HepG2 (cell line): ENCODE measurements around the gene ENTPD6. TPM values are rescaled to one million over a fixed set of nuclear protein-coding genes. Genes with fewer than 3 reads are reported as not detected.

Experiments
- ATAC-seq: fragments of 200-7000 bp; cut with Tn5 transposase; 3 replicates; pipeline ENCODE4 v1.9.1; 2020; ENCODE audit warnings: mild to moderate bottlenecking, moderate library complexity
- BruUV-seq: library from RNA; stranded (reverse); fragments of 400-500 nt; replicated peaks from 2 replicates; lab custom pipeline; 2021; lab: Mats Ljungman, UMichigan
- CTCF ChIA-PET: fragments of 300-600 bp; formaldehyde crosslinking; extraction: SDS; loops from one replicate; lab custom pipeline; 2021; ENCODE audit warnings: low total read pairs, inconsistent platforms, low intra/inter-chr PET ratio; lab: Yijun Ruan, JAX
- POLR2A ChIA-PET: fragments of 350-600 bp; sonication (Branson Sonifier 250); formaldehyde crosslinking; loops from one replicate; lab custom pipeline; 2020; ENCODE audit warnings: antibody characterized with exemption, inconsistent platforms; lab: Yijun Ruan, JAX
- DNase-seq: peaks from one replicate; pipeline ENCODE4 v3.0.0-alpha.2; 2015; ENCODE audit warnings: low spot score
- FAIRE-seq: peaks from 3 replicates; lab custom pipeline; 2011; peaks lifted over from hg19 to GRCh38; lab: Jason Lieb, UNC
- H2AFZ ChIP-seq: one replicate; pipeline ENCODE4 v1.6.1; 2011; ENCODE audit warnings: low read length, inconsistent platforms
- H3K27ac ChIP-seq: fragments of 300-600 bp; 3 replicates; pipeline ENCODE4 v1.8.0; 2011; ENCODE audit warnings: mixed run types, mild to moderate bottlenecking, mixed read lengths, low read length, inconsistent platforms; ENCODE audit not compliant: insufficient read depth; ENCODE audit errors: extremely low read length
- H3K27me3 ChIP-seq, 2 experiments: fragments of 200-600 bp in 1 of 2; 2 replicates in 1 of 2; 3 replicates in 1 of 2; pipeline versions ENCODE4 v1.6.0 to v1.8.0; 2011; ENCODE audit warnings: low read length in 2 of 2, mild to moderate bottlenecking in 2 of 2, moderate library complexity in 2 of 2, inconsistent platforms in 1 of 2; ENCODE audit not compliant: insufficient read depth in 2 of 2, control insufficient read depth in 1 of 2
- H3K36me3 ChIP-seq, 2 experiments: fragments of 200-600 bp in 1 of 2; replicated peaks in 1 of 2; 2 replicates in 1 of 2; 3 replicates in 1 of 2; pipeline versions ENCODE4 v1.5.1 to v1.8.0; 2011; ENCODE audit warnings: low read length in 2 of 2, inconsistent platforms in 1 of 2; ENCODE audit not compliant: insufficient read depth in 2 of 2, control insufficient read depth in 1 of 2
- H3K4me1 ChIP-seq: 2 replicates; pipeline ENCODE4 v1.5.1; 2012; ENCODE audit warnings: low read length, inconsistent platforms; ENCODE audit not compliant: insufficient read depth
- H3K4me2 ChIP-seq: 2 replicates; pipeline ENCODE4 v1.6.0; 2011; ENCODE audit warnings: low read depth, low read length, inconsistent platforms
- H3K4me3 ChIP-seq, 3 experiments: fragments of 200-600 bp in 1 of 3; sonication (generic), shearing (Covaris generic) in 1 of 3; replicated peaks in 1 of 3; 2 replicates each; pipeline ENCODE4 v1.5.1; 2011 to 2016; ENCODE audit warnings: low read length in 3 of 3, inconsistent platforms in 2 of 3, low read depth in 2 of 3, mild to moderate bottlenecking in 2 of 3, control low read depth in 1 of 3, mixed read lengths in 1 of 3; ENCODE audit not compliant: insufficient read depth in 1 of 3
- H3K79me2 ChIP-seq: one replicate; pipeline ENCODE4 v1.6.1; 2011; ENCODE audit warnings: low read length, inconsistent platforms; ENCODE audit not compliant: insufficient read depth
- H3K9ac ChIP-seq: 2 replicates; pipeline ENCODE4 v1.6.0; 2011; ENCODE audit warnings: mild to moderate bottlenecking, low read depth, low read length, inconsistent platforms; ENCODE audit not compliant: insufficient read depth
- H3K9me3 ChIP-seq: 2 replicates; pipeline ENCODE4 v1.5.1; 2012; ENCODE audit warnings: mild to moderate bottlenecking, low read length
- H4K20me1 ChIP-seq: 2 replicates; pipeline ENCODE4 v1.6.0; 2011; ENCODE audit warnings: inconsistent platforms, mild to moderate bottlenecking, low read length, moderate library complexity; ENCODE audit not compliant: insufficient read depth
- CEBPB ChIP-seq: IDR thresholded peaks from 2 replicates; pipeline ENCODE4 v1.6.1; 2011; ENCODE audit warnings: low read depth, low read length, improper control_type of control experiment, borderline replicate concordance
- CHD2 ChIP-seq: IDR thresholded peaks from 2 replicates; pipeline ENCODE4 v1.6.1; 2011; ENCODE audit warnings: low read depth, low read length, improper control_type of control experiment
- CREBL2 ChIP-seq: sonication (generic); formaldehyde crosslinking; IDR thresholded peaks from 2 replicates; pipeline ENCODE4 v1.8.1; 2023; ENCODE audit warnings: missing genetic modification reagents, mild to moderate bottlenecking, borderline replicate concordance
- DR1 ChIP-seq: sonication (generic); formaldehyde crosslinking; IDR thresholded peaks from 2 replicates; pipeline ENCODE4 v1.8.0; 2021; ENCODE audit warnings: mild to moderate bottlenecking, missing genetic modification reagents, inconsistent platforms
- FLYWCH1 ChIP-seq: sonication (generic); formaldehyde crosslinking; IDR thresholded peaks from 2 replicates; pipeline ENCODE4 v1.8.1; 2023; ENCODE audit warnings: mild to moderate bottlenecking, missing genetic modification reagents
- MLX ChIP-seq: IDR thresholded peaks from 2 replicates; pipeline ENCODE4 v1.6.1; 2016
- MNT ChIP-seq: fragments of 450-650 bp; IDR thresholded peaks from 2 replicates; pipeline ENCODE4 v1.6.1; 2016
- NFYB ChIP-seq: sonication (generic); formaldehyde crosslinking; IDR thresholded peaks from 2 replicates; pipeline ENCODE4 v1.4.0; 2020; ENCODE audit warnings: missing genetic modification reagents
- PAF1 ChIP-seq: IDR thresholded peaks from 2 replicates; pipeline ENCODE4 v1.6.1; 2016; ENCODE audit warnings: missing genetic modification reagents, missing compliant biosample characterization
- RXRA ChIP-seq: sonication (generic); formaldehyde crosslinking; IDR thresholded peaks from 2 replicates; pipeline ENCODE4 v1.5.1; 2020; ENCODE audit warnings: missing genetic modification reagents
- ZC3H13 ChIP-seq: sonication (generic); formaldehyde crosslinking; IDR thresholded peaks from 2 replicates; pipeline ENCODE4 v1.8.1; 2023; ENCODE audit warnings: mild to moderate bottlenecking, missing genetic modification reagents, moderate library complexity
- ZNF264 ChIP-seq: sonication (generic); formaldehyde crosslinking; IDR thresholded peaks from 2 replicates; pipeline ENCODE4 v1.4.0; 2020; ENCODE audit warnings: missing genetic modification reagents
- ZNF3 ChIP-seq: IDR thresholded peaks from 2 replicates; pipeline ENCODE4 v1.7.0; 2017; ENCODE audit warnings: inconsistent platforms
- ZNF414 ChIP-seq: sonication (generic); formaldehyde crosslinking; IDR thresholded peaks from 2 replicates; pipeline ENCODE4 v1.5.0; 2020; ENCODE audit warnings: missing genetic modification reagents
- ZNF607 ChIP-seq: sonication (generic); formaldehyde crosslinking; IDR thresholded peaks from 2 replicates; pipeline ENCODE4 v1.5.1; 2020; ENCODE audit warnings: missing genetic modification reagents, mild to moderate bottlenecking, borderline replicate concordance
- ZNF850 ChIP-seq: sonication (generic); formaldehyde crosslinking; conservative IDR thresholded peaks from 2 replicates; pipeline ENCODE4 v1.9.0; 2021; ENCODE audit warnings: mild to moderate bottlenecking, missing genetic modification reagents
- ZUFSP ChIP-seq: sonication (generic); formaldehyde crosslinking; IDR thresholded peaks from 2 replicates; pipeline ENCODE4 v1.9.0; 2021; ENCODE audit warnings: missing genetic modification reagents, mild to moderate bottlenecking, borderline replicate concordance
- ZXDC ChIP-seq: sonication (generic); formaldehyde crosslinking; IDR thresholded peaks from 2 replicates; pipeline ENCODE4 v1.5.0; 2020; ENCODE audit warnings: mild to moderate bottlenecking, missing genetic modification reagents
- WGBS: methylation state at CpG from one replicate; pipeline ENCODE4 v1.1.6; 2017; ENCODE audit warnings: low lambda C conversion rate; 5-methylcytosine and 5-hydroxymethylcytosine counted together
- in situ Hi-C: cut with HindIII; loops from 2 replicates; pipeline ENCODE4 v1.10.0; 2017; ENCODE audit warnings: low pct_unique_long_range_greater_than_20kb; ENCODE audit not compliant: extremely low pct_ligation_motif_present
- intact Hi-C: fragments of 100-400 bp; cut with micrococcal nuclease; formaldehyde crosslinking; loops from one replicate; pipeline ENCODE4 v1.10.0; 2022; ENCODE audit not compliant: unreplicated experiment
- polyA plus RNA-seq, 8 experiments: library from polyadenylated mRNA; depleted of rRNA in 3 of 8; stranded (reverse) in 7 of 8; unstranded in 1 of 8; fragments of >200 nt; fragmentation: Illumina TruSeq in 4 of 8; extraction: Trizol in 4 of 8; gene quantifications; 2 replicates each; pipeline versions ENCODE4 v1.2.1 to v1.2.3, GENCODE V29; 2011 to 2016; ENCODE audit warnings: low read depth in 4 of 8, missing spikeins in 1 of 8, mixed read lengths in 1 of 8; ENCODE audit not compliant: insufficient read depth in 1 of 8
- total RNA-seq, 5 experiments: library from RNA; depleted of rRNA; stranded (reverse); fragments of >200 nt; fragmentation: Illumina TruSeq; extraction: Trizol; gene quantifications; 2 replicates each; pipeline ENCODE4 v1.2.3, GENCODE V29; 2016; ENCODE audit warnings: low read depth in 1 of 5

Gene ENTPD6
- total and polyA plus RNA-seq, 2 of the 13 experiments (the other 11 are each of a cell fraction or from before 2014, with no cell fraction given) = 164 to 172 TPM

GRCh38 chr20:25271486-25272222 lies 76.1 kb downstream of the ENTPD6 start:
- Histone ChIP-seq H3K9ac (no peak overlapping the region), H3K27ac (no peak overlapping the region), H3K4me2 (no peak overlapping the region), H3K4me3 (no peak overlapping the region), H3K27me3 (no peaks in the 10 kb centered on the region), H3K9me3 (no peaks in the 10 kb centered on the region), H3K4me1 (no peaks in the 10 kb centered on the region), H2AFZ (no peak overlapping the region), H4K20me1 (no peaks in the 10 kb centered on the region), H3K36me3 (peaks cover 51 to 71% of the 10 kb centered on the region in 2 experiments), H3K79me2 (no peaks in the 10 kb centered on the region)
- in situ Hi-C loops = no loop called here
- FAIRE-seq (no peak), DNase-seq (no peak), ATAC-seq (no peak)
- TF ChIP-seq ZNF850 = no peak
- no peak for TF ChIP-seq MNT
- no peak for TF ChIP-seq RXRA
- TF ChIP-seq FLYWCH1 = no peak
- TF ChIP-seq ZNF264 = no peak
- TF ChIP-seq MLX = no peak
- TF ChIP-seq PAF1 (CRISPR knock-in tag) = no peak
- no peak for TF ChIP-seq CREBL2 (CRISPR knock-in tag)
- no peak for TF ChIP-seq ZUFSP (CRISPR knock-in tag)
- no peak for TF ChIP-seq ZXDC (CRISPR knock-in tag)
- no peak for TF ChIP-seq CHD2
- TF ChIP-seq ZNF414 = no peak
- TF ChIP-seq CEBPB = no peak
- TF ChIP-seq ZC3H13 (CRISPR knock-in tag) = no peak
- TF ChIP-seq ZNF3 = no peak
- TF ChIP-seq DR1 = no peak
- no peak for TF ChIP-seq ZNF607 (CRISPR knock-in tag)
- no peak for TF ChIP-seq NFYB (CRISPR knock-in tag)
- WGBS = 91% methylated on average over 13 of the region's 13 CpGs
- BruUV-seq = no TSS peak
- intact Hi-C loops = no loop called here
- ChIA-PET POLR2A (no interaction called here), CTCF (no interaction called here)
